H9 (cell line): Measurements from ENCODE around the gene TIGD2. TPM values are rescaled to one million over a fixed set of nuclear protein-coding genes. Genes with fewer than 3 reads are reported as not detected.

ENCODE experiments used
- DNase-seq: peaks from one replicate; pipeline ENCODE4 v3.0.0-alpha.2; 2017
- H2AFZ ChIP-seq: one replicate; pipeline ENCODE4 v1.6.1; 2013; ENCODE audit warnings: mild to moderate bottlenecking, low read length, control low read depth, moderate library complexity
- H2AK5ac ChIP-seq: 2 replicates; pipeline ENCODE4 v1.6.1; 2013; ENCODE audit warnings: low read length, control low read depth, mixed read lengths; ENCODE audit not compliant: insufficient read length
- H2BK120ac ChIP-seq: one replicate; pipeline ENCODE4 v1.6.1; 2013; ENCODE audit warnings: low read depth, mild to moderate bottlenecking, low read length, control low read depth, inconsistent platforms; ENCODE audit not compliant: poor library complexity, severe bottlenecking
- H2BK12ac ChIP-seq: 2 replicates; pipeline ENCODE4 v1.6.1; 2013; ENCODE audit warnings: low read length, control low read depth, mixed read lengths, low read depth; ENCODE audit not compliant: insufficient read length
- H2BK15ac ChIP-seq: 2 replicates; pipeline ENCODE4 v1.6.1; 2013; ENCODE audit warnings: low read depth, low read length, control low read depth
- H2BK20ac ChIP-seq: one replicate; pipeline ENCODE4 v1.6.1; 2013; ENCODE audit warnings: low read depth, mild to moderate bottlenecking, low read length, control low read depth, inconsistent platforms; ENCODE audit not compliant: poor library complexity, severe bottlenecking
- H2BK5ac ChIP-seq: 2 replicates; pipeline ENCODE4 v1.6.1; 2013; ENCODE audit warnings: low read length, control low read depth, mixed read lengths; ENCODE audit not compliant: insufficient read length
- H3K14ac ChIP-seq: 2 replicates; pipeline ENCODE4 v1.6.1; 2013; ENCODE audit warnings: low read length, control low read depth; ENCODE audit not compliant: insufficient read depth
- H3K18ac ChIP-seq: 2 replicates; pipeline ENCODE4 v1.6.1; 2013; ENCODE audit warnings: low read depth, mild to moderate bottlenecking, mixed read lengths, low read length, control low read depth; ENCODE audit not compliant: insufficient read length
- H3K23ac ChIP-seq: 2 replicates; pipeline ENCODE4 v1.6.1; 2013; ENCODE audit warnings: low read length, control low read depth, mixed read lengths, low read depth; ENCODE audit not compliant: insufficient read length
- H3K23me2 ChIP-seq: 2 replicates; pipeline ENCODE4 v1.6.1; 2013; ENCODE audit warnings: low read depth, mild to moderate bottlenecking, mixed read lengths, low read length, control low read depth; ENCODE audit not compliant: insufficient read length, poor library complexity, severe bottlenecking
- H3K27ac ChIP-seq: 2 replicates; pipeline ENCODE4 v1.5.1; 2013; ENCODE audit warnings: low read length, control low read depth, mixed read lengths, low read depth; ENCODE audit not compliant: insufficient read length
- H3K27me3 ChIP-seq: 2 replicates; pipeline ENCODE4 v1.6.1; 2013; ENCODE audit warnings: low read length, control low read depth, inconsistent platforms; ENCODE audit not compliant: insufficient read depth
- H3K4ac ChIP-seq: 2 replicates; pipeline ENCODE4 v1.6.1; 2013; ENCODE audit warnings: low read depth, mild to moderate bottlenecking, control low read depth, inconsistent platforms, low read length, moderate library complexity
- H3K4me1 ChIP-seq: 2 replicates; pipeline ENCODE4 v1.6.1; 2013; ENCODE audit warnings: low read length, control low read depth, inconsistent platforms; ENCODE audit not compliant: insufficient read depth
- H3K4me2 ChIP-seq: 2 replicates; pipeline ENCODE4 v1.6.1; 2013; ENCODE audit warnings: low read length, control low read depth, mixed read lengths; ENCODE audit not compliant: insufficient read length, insufficient read depth
- H3K56ac ChIP-seq: 2 replicates; pipeline ENCODE4 v1.6.1; 2013; ENCODE audit warnings: low read depth, mild to moderate bottlenecking, mixed read lengths, low read length, control low read depth; ENCODE audit not compliant: insufficient read length
- H3K79me1 ChIP-seq: 2 replicates; pipeline ENCODE4 v1.6.1; 2013; ENCODE audit warnings: low read depth, mild to moderate bottlenecking, moderate library complexity, low read length, control low read depth, inconsistent platforms; ENCODE audit not compliant: insufficient read depth, poor library complexity, severe bottlenecking
- H3K79me2 ChIP-seq: 2 replicates; pipeline ENCODE4 v1.6.1; 2013; ENCODE audit warnings: low read length, control low read depth, inconsistent platforms; ENCODE audit not compliant: insufficient read depth
- H3K9ac ChIP-seq: 2 replicates; pipeline ENCODE4 v1.6.1; 2013; ENCODE audit warnings: low read length, control low read depth, mixed read lengths; ENCODE audit not compliant: insufficient read length; ENCODE audit errors: extremely low read depth
- H3K9me3 ChIP-seq: one replicate; pipeline ENCODE4 v1.6.1; 2013; ENCODE audit warnings: low read depth, low read length, inconsistent platforms; ENCODE audit not compliant: control insufficient read depth
- H3T11ph ChIP-seq: one replicate; pipeline ENCODE4 v1.6.1; 2013; ENCODE audit warnings: mild to moderate bottlenecking, low read length, control low read depth, inconsistent platforms
- H4K20me1 ChIP-seq: one replicate; pipeline ENCODE4 v1.6.1; 2013; ENCODE audit not compliant: control insufficient read depth, insufficient read length, insufficient read depth
- H4K5ac ChIP-seq: 2 replicates; pipeline ENCODE4 v1.6.1; 2013; ENCODE audit warnings: low read depth, mild to moderate bottlenecking, mixed read lengths, low read length, control low read depth; ENCODE audit not compliant: insufficient read length
- H4K8ac ChIP-seq: replicated peaks from 2 replicates; pipeline ENCODE4 v1.6.1; 2013; ENCODE audit warnings: low read length, control low read depth, mixed read lengths, low read depth; ENCODE audit not compliant: insufficient read length
- H4K91ac ChIP-seq: 2 replicates; pipeline ENCODE4 v1.6.1; 2013; ENCODE audit warnings: low read depth, mild to moderate bottlenecking, moderate library complexity, mixed read lengths, low read length, control low read depth; ENCODE audit not compliant: insufficient read length
- H3K27ac Mint-ChIP-seq, 3 experiments: 2 replicates in 2 of 3; 3 replicates in 1 of 3; pipeline ENCODE4 v1.8.0; 2020 to 2021; ENCODE audit warnings: mixed read lengths in 3 of 3, mild to moderate bottlenecking in 1 of 3, moderate library complexity in 1 of 3
- H3K27me3 Mint-ChIP-seq: 2 replicates; pipeline ENCODE4 v1.8.0; 2021; ENCODE audit warnings: low read depth, mild to moderate bottlenecking, moderate library complexity, mixed read lengths
- H3K36me3 Mint-ChIP-seq, 3 experiments: 2 replicates in 2 of 3; 3 replicates in 1 of 3; pipeline ENCODE4 v1.8.0; 2020 to 2021; ENCODE audit warnings: low read depth in 3 of 3, mixed read lengths in 3 of 3; ENCODE audit not compliant: insufficient read depth in 1 of 3
- H3K4me1 Mint-ChIP-seq, 2 experiments: 2 replicates each; pipeline ENCODE4 v1.8.0; 2020; ENCODE audit warnings: mixed read lengths in 2 of 2
- H3K4me3 Mint-ChIP-seq, 2 experiments: 2 replicates in 1 of 2; 3 replicates in 1 of 2; pipeline ENCODE4 v1.8.0; 2020 to 2021; ENCODE audit warnings: mild to moderate bottlenecking in 2 of 2, mixed read lengths in 2 of 2, moderate library complexity in 1 of 2
- H3K9me3 Mint-ChIP-seq, 2 experiments: 2 replicates in 1 of 2; 3 replicates in 1 of 2; pipeline ENCODE4 v1.8.0; 2020; ENCODE audit warnings: mild to moderate bottlenecking in 2 of 2, mixed read lengths in 2 of 2, moderate library complexity in 1 of 2
- WGBS: extraction: QIAGEN DNeasy Blood & Tissue Kit; methylation state at CpG from one replicate; pipeline ENCODE4 v1.1.7; 2013; ENCODE audit warnings: missing lambda C conversion rate, low lambda C conversion rate, mixed read lengths; ENCODE audit not compliant: insufficient read length; ENCODE audit errors: extremely low coverage; 5-methylcytosine and 5-hydroxymethylcytosine counted together
- total RNA-seq: library from RNA; stranded (reverse); gene quantifications from 2 replicates; pipeline ENCODE4 v1.2.1, GENCODE V29; 2021
- TF ChIP-seq, protein P1 (sequence below): fragments of 200-600 bp; sonication (generic); conservative IDR thresholded peaks from 3 replicates; pipeline ENCODE4 v1.8.0; 2021; ENCODE audit warnings: antibody characterized with exemption, mild to moderate bottlenecking

The TIGD2 gene
- total RNA-seq, 1 experiment from 2014 or later, result 10.4 TPM

DNA sequence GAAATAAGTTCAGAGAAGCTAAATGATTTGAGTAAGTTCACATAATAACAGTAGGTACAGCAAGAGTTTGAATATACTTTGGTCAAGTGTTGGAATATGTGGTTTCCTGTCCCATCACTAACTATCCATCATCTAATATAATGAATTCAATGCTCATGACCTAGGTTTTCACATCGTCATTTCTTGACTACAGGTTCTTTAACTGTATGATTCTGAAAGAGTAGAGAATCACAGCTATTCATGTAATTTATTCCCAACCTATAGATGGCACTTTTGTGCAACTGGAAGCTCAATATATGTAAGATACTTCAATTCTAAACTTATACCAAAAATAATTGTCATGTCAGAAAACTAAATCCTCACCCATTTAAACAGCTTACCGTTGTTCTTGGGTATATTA is 53.1 kb downstream of the TIGD2 start:
- H4K5ac ChIP-seq, result no peak overlapping the region
- H4K8ac ChIP-seq, result no peak overlapping the region
- H3K79me1 ChIP-seq, result no peaks in the 10 kb centered on the region
- TF ChIP-seq, protein P1, sequence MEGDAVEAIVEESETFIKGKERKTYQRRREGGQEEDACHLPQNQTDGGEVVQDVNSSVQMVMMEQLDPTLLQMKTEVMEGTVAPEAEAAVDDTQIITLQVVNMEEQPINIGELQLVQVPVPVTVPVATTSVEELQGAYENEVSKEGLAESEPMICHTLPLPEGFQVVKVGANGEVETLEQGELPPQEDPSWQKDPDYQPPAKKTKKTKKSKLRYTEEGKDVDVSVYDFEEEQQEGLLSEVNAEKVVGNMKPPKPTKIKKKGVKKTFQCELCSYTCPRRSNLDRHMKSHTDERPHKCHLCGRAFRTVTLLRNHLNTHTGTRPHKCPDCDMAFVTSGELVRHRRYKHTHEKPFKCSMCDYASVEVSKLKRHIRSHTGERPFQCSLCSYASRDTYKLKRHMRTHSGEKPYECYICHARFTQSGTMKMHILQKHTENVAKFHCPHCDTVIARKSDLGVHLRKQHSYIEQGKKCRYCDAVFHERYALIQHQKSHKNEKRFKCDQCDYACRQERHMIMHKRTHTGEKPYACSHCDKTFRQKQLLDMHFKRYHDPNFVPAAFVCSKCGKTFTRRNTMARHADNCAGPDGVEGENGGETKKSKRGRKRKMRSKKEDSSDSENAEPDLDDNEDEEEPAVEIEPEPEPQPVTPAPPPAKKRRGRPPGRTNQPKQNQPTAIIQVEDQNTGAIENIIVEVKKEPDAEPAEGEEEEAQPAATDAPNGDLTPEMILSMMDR, result no peak
- H3K27ac ChIP-seq, result no peak overlapping the region
- DNase-seq, result no peak
- peaks cover 0 to 5% of the 10 kb centered on the region in 2 experiments; a peak in 1 of 5 replicates for H3K9me3 Mint-ChIP-seq
- H2BK5ac ChIP-seq, result no peak overlapping the region
- no peak overlapping the region for H4K91ac ChIP-seq
- H3K23me2 ChIP-seq, result no peaks in the 10 kb centered on the region
- H3K18ac ChIP-seq, result no peak overlapping the region
- no peaks in the 10 kb centered on the region for H3K27me3 Mint-ChIP-seq
- no peak overlapping the region for H2AK5ac ChIP-seq
- H3K27me3 ChIP-seq, result no peaks in the 10 kb centered on the region
- H3K4me1 Mint-ChIP-seq, result peaks cover 8 to 11% of the 10 kb centered on the region in 2 experiments
- no peak overlapping the region for H2BK20ac ChIP-seq
- no peak overlapping the region for H3K4ac ChIP-seq
- no peak overlapping the region for H2BK15ac ChIP-seq
- no peaks in the 10 kb centered on the region for H3K79me2 ChIP-seq
- WGBS, result no CpG with 5 or more reads among the region's 2 CpGs
- no peaks in the 10 kb centered on the region for H3K4me1 ChIP-seq
- H3K27ac Mint-ChIP-seq, result no peak overlapping the region
- no peak overlapping the region for H3K9ac ChIP-seq
- no peak overlapping the region for H3K23ac ChIP-seq
- no peak overlapping the region for H3T11ph ChIP-seq
- no peak overlapping the region for H3K4me2 ChIP-seq
- H3K9me3 ChIP-seq, result no peaks in the 10 kb centered on the region
- H2AFZ ChIP-seq, result no peak overlapping the region
- H4K20me1 ChIP-seq, result no peaks in the 10 kb centered on the region
- H2BK12ac ChIP-seq, result no peak overlapping the region
- no peaks in the 10 kb centered on the region for H3K36me3 Mint-ChIP-seq
- H3K4me3 Mint-ChIP-seq, result no peak overlapping the region
- H3K56ac ChIP-seq, result no peak overlapping the region
- H3K14ac ChIP-seq, result no peak overlapping the region
- no peak overlapping the region for H2BK120ac ChIP-seq

Other genes starting within 250 kb of the TIGD2 start
- 12.7 and 12.9 TPM in 2 replicates for gene FAM13A, start 54.3 kb upstream of the TIGD2 start, total RNA-seq
- gene GPRIN3, start 196.3 kb downstream of the TIGD2 start, total RNA-seq, result 0.48 and 0.53 TPM in 2 replicates